K562 (cell line): ENCODE measurements around the gene NES. TPM values are rescaled to one million over a fixed set of nuclear protein-coding genes. Genes with fewer than 3 reads are reported as not detected.
A peak's percentile ranks its signal among the peaks of the same experiment; 100 is the strongest.

ENCODE experiments used
- ELF4 ChIP-seq: fragments of 450-650 bp; formaldehyde crosslinking; IDR thresholded peaks from 2 replicates; pipeline ENCODE4 v1.4.0; 2022; ENCODE audit warnings: missing genetic modification characterization
- ETV6 ChIP-seq, 3 experiments: fragments of 150-350 bp in 1 of 3; sonication (generic) in 1 of 3; formaldehyde crosslinking in 1 of 3; IDR thresholded peaks; 2 replicates each; pipeline versions ENCODE4 v1.6.1 to v1.8.0; 2014 to 2022; ENCODE audit warnings: borderline replicate concordance in 2 of 3, low read depth in 2 of 3, antibody characterized with exemption in 1 of 3, low read length in 1 of 3, mild to moderate bottlenecking in 1 of 3, missing genetic modification reagents in 1 of 3
- FOXA3 ChIP-seq, 2 experiments: fragments of 450-650 bp in 1 of 2; sonication (generic) in 1 of 2; formaldehyde crosslinking; IDR thresholded peaks in 1 of 2; conservative IDR thresholded peaks in 1 of 2; 2 replicates each; pipeline versions ENCODE4 v1.4.0 to v1.8.0; 2020 to 2022; ENCODE audit warnings: mild to moderate bottlenecking in 2 of 2, missing genetic modification reagents in 1 of 2
- FUS ChIP-seq: fragments of 200-400 bp; formaldehyde crosslinking; optimal IDR thresholded peaks from 2 replicates; pipeline ENCODE3; 2017; ENCODE audit warnings: low read depth, low read length
- HEY1 ChIP-seq: fragments of 250-450 bp; sonication (Bioruptor Pico); IDR thresholded peaks from 2 replicates; pipeline ENCODE4 v1.5.0; 2020; ENCODE audit warnings: mild to moderate bottlenecking, moderate library complexity, borderline replicate concordance
- JUND ChIP-seq, 2 experiments: IDR thresholded peaks; 2 replicates in 1 of 2; 3 replicates in 1 of 2; pipeline ENCODE4 v1.6.1; 2011; ENCODE audit warnings: borderline replicate concordance in 2 of 2, low read depth in 2 of 2, low read length in 2 of 2, improper control_type of control experiment in 1 of 2, missing biosample characterization in 1 of 2, missing genetic modification characterization in 1 of 2, missing genetic modification reagents in 1 of 2
- MAFG ChIP-seq: fragments of 450-650 bp; conservative IDR thresholded peaks from 2 replicates; pipeline ENCODE4 v1.6.1; 2016; ENCODE audit warnings: missing genetic modification characterization, missing compliant biosample characterization
- PML ChIP-seq: IDR thresholded peaks from 2 replicates; pipeline ENCODE4 v1.6.1; 2012; ENCODE audit warnings: low read length, inconsistent platforms
- RBFOX2 ChIP-seq: fragments of 200-400 bp; formaldehyde crosslinking; IDR thresholded peaks from 2 replicates; pipeline ENCODE4 v1.6.1; 2017; ENCODE audit warnings: low read depth, mild to moderate bottlenecking, low read length, moderate library complexity
- RBM25 ChIP-seq: fragments of 200-400 bp; formaldehyde crosslinking; IDR thresholded peaks from 2 replicates; pipeline ENCODE4 v1.6.1; 2018; ENCODE audit warnings: low read length, low read depth, moderate library complexity; ENCODE audit not compliant: severe bottlenecking
- RNF219 ChIP-seq: fragments of 250-450 bp; sonication (Bioruptor Pico); IDR thresholded peaks from 2 replicates; pipeline ENCODE4 v1.5.0; 2022; ENCODE audit warnings: mild to moderate bottlenecking
- SIX5 ChIP-seq, 2 experiments: IDR thresholded peaks; 2 replicates each; pipeline ENCODE4 v1.6.1; 2011; ENCODE audit warnings: low read length in 2 of 2, borderline replicate concordance in 1 of 2, low read depth in 1 of 2, mild to moderate bottlenecking in 1 of 2, moderate library complexity in 1 of 2; ENCODE audit not compliant: insufficient read depth in 1 of 2
- SPI1 ChIP-seq: IDR thresholded peaks from 2 replicates; pipeline ENCODE4 v1.6.1; 2011; ENCODE audit warnings: low read depth, low read length, control low read depth, borderline replicate concordance
- ZNF143 ChIP-seq: sonication (generic); formaldehyde crosslinking; IDR thresholded peaks from 2 replicates; pipeline ENCODE4 v1.9.0; 2022; ENCODE audit warnings: mild to moderate bottlenecking, missing genetic modification reagents
- ZNF586 ChIP-seq: fragments of 450-650 bp; formaldehyde crosslinking; conservative IDR thresholded peaks from 2 replicates; pipeline ENCODE4 v1.4.0; 2020; ENCODE audit warnings: mild to moderate bottlenecking, moderate library complexity
- ZNF668 ChIP-seq: fragments of 250-450 bp; sonication (Bioruptor Pico); IDR thresholded peaks from 2 replicates; pipeline ENCODE4 v1.8.0; 2022; ENCODE audit warnings: mild to moderate bottlenecking, inconsistent platforms
- ZNF766 ChIP-seq: fragments of 200-800 bp; sonication (Bioruptor generic); conservative IDR thresholded peaks from 2 replicates; pipeline ENCODE4 v1.6.1; 2016; ENCODE audit warnings: missing genetic modification characterization, missing compliant biosample characterization
- ZNF77 ChIP-seq: fragments of 250-450 bp; sonication (Bioruptor Pico); IDR thresholded peaks from 2 replicates; pipeline ENCODE4 v1.5.0; 2020
- polyA plus RNA-seq, 8 experiments: library from polyadenylated mRNA; depleted of rRNA in 4 of 8; stranded (reverse) in 5 of 8; unstranded in 3 of 8; fragments of >200 nt; fragmentation: Nextera tagmentation in 2 of 8; fragmentation: Illumina TruSeq in 1 of 8; extraction: Ambion mirVana in 2 of 8; extraction: Trizol in 1 of 8; gene quantifications; 2 replicates each; pipeline versions ENCODE4 v1.2.1 to v1.2.3, GENCODE V29; 2011 to 2014; ENCODE audit warnings: inconsistent platforms in 1 of 8, missing spikeins in 1 of 8
- total RNA-seq, 7 experiments: library from RNA; depleted of rRNA in 6 of 7; stranded (reverse); fragments of >200 nt in 6 of 7; fragmentation: Illumina TruSeq in 2 of 7; extraction: Trizol in 2 of 7; gene quantifications; 2 replicates each; pipeline versions ENCODE4 v1.2.1 to v1.2.3, GENCODE V29; 2011 to 2021; ENCODE audit warnings: low replicate concordance in 1 of 7
- TF ChIP-seq, protein P1 (sequence below), 2 experiments: fragments of 450-650 bp; IDR thresholded peaks; 2 replicates each; pipeline ENCODE4 v1.6.1; 2016
- TF ChIP-seq, protein P2 (sequence below): fragments of 450-650 bp; IDR thresholded peaks from 2 replicates; pipeline ENCODE4 v1.6.1; 2016; ENCODE audit warnings: borderline replicate concordance

Gene NES
- total and polyA plus RNA-seq, 9 of the 15 experiments (the other 6 are each of a cell fraction or from before 2014, with no cell fraction given), result 0.10 to 8.6 (median 4.2) TPM

GRCh38 chr1:156623946-156624813 is 53.0 kb downstream of the NES start (continued):
- TF ChIP-seq RBM25, result no peak
- no peak for TF ChIP-seq SPI1
- no peak for TF ChIP-seq FUS
- TF ChIP-seq SIX5 (IDR thresholded peaks at IDR 0.05; ENCODE audit: borderline replicate concordance in 1 of 2, insufficient read depth in 1 of 2, low read depth in 1 of 2, low read length in 2 of 2), result peak in 1 of 2 experiments; percentile 24; a peak in 1 of 4 replicates
- TF ChIP-seq, protein P1, sequence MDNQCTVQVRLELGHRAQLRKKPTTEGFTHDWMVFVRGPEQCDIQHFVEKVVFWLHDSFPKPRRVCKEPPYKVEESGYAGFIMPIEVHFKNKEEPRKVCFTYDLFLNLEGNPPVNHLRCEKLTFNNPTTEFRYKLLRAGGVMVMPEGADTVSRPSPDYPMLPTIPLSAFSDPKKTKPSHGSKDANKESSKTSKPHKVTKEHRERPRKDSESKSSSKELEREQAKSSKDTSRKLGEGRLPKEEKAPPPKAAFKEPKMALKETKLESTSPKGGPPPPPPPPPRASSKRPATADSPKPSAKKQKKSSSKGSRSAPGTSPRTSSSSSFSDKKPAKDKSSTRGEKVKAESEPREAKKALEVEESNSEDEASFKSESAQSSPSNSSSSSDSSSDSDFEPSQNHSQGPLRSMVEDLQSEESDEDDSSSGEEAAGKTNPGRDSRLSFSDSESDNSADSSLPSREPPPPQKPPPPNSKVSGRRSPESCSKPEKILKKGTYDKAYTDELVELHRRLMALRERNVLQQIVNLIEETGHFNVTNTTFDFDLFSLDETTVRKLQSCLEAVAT (IDR thresholded peaks at IDR 0.05), result peak in 1 of 2 experiments; percentile 43; a peak in 1 of 4 replicates
- 0 out of 4 replicates have a peak, but pooled peaks of 1 of the 2 experiments have one; percentile 11 for TF ChIP-seq ETV6 (IDR thresholded peaks at IDR 0.05; ENCODE audit: borderline replicate concordance in 1 of 2, low read depth in 2 of 2, low read length in 1 of 2)
- TF ChIP-seq ETV6 (CRISPR knock-in tag; IDR thresholded peaks at IDR 0.05; ENCODE audit: borderline replicate concordance), result no peak
- peak; percentile 58 for TF ChIP-seq PML
- TF ChIP-seq, protein P2, sequence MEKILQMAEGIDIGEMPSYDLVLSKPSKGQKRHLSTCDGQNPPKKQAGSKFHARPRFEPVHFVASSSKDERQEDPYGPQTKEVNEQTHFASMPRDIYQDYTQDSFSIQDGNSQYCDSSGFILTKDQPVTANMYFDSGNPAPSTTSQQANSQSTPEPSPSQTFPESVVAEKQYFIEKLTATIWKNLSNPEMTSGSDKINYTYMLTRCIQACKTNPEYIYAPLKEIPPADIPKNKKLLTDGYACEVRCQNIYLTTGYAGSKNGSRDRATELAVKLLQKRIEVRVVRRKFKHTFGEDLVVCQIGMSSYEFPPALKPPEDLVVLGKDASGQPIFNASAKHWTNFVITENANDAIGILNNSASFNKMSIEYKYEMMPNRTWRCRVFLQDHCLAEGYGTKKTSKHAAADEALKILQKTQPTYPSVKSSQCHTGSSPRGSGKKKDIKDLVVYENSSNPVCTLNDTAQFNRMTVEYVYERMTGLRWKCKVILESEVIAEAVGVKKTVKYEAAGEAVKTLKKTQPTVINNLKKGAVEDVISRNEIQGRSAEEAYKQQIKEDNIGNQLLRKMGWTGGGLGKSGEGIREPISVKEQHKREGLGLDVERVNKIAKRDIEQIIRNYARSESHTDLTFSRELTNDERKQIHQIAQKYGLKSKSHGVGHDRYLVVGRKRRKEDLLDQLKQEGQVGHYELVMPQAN, result no peak
- TF ChIP-seq RBFOX2, result peak; percentile 87
- no peak for TF ChIP-seq ELF4
- TF ChIP-seq JUND (IDR thresholded peaks at IDR 0.05; ENCODE audit: borderline replicate concordance, low read depth, low read length), result peak; percentile 52
- TF ChIP-seq JUND (tag; IDR thresholded peaks at IDR 0.05; ENCODE audit: borderline replicate concordance, low read depth, low read length), result peak; percentile 9; the same call in 1 of the 3 replicates
- TF ChIP-seq MAFG (tag), result no peak
- TF ChIP-seq FOXA3 (CRISPR knock-in tag; conservative IDR thresholded peaks at IDR 0.05 in 1 of 2, IDR thresholded peaks at IDR 0.05 in 1 of 2), result peak in 1 of 2 experiments; percentile 30; a peak in 2 of 4 replicates
- TF ChIP-seq ZNF143, result no peak; the same call in none of the 2 replicates
- no peak for TF ChIP-seq ZNF766 (CRISPR knock-in tag)
- no peak for TF ChIP-seq ZNF668
- TF ChIP-seq ZNF77 (CRISPR knock-in tag), result no peak
- no peak for TF ChIP-seq RNF219
- TF ChIP-seq ZNF586 (CRISPR knock-in tag), result no peak
- no peak for TF ChIP-seq HEY1 (CRISPR knock-in tag)
